Measurements from ENCODE around the gene GAB1. TPM values are rescaled to one million over a fixed set of nuclear protein-coding genes. Genes with fewer than 3 reads are reported as not detected.

Gene GAB1
- total RNA-seq, 1 experiment from 2014 or later = 5.9 TPM

- Mint-ChIP-seq H3K9me3 (ENCODE audit: unreplicated experiment) (no peaks in the 10 kb centered on the region), H3K27me3 (ENCODE audit: insufficient read depth, unreplicated experiment) (no peaks in the 10 kb centered on the region), H3K4me1 (ENCODE audit: insufficient read depth, unreplicated experiment) (no peaks in the 10 kb centered on the region), H3K36me3 (ENCODE audit: insufficient read depth, unreplicated experiment) (no peaks in the 10 kb centered on the region), H3K4me3 (ENCODE audit: unreplicated experiment) (no peak overlapping the region), H3K27ac (ENCODE audit: low read depth, unreplicated experiment) (no peak overlapping the region)
- CTCF ChIA-PET = no interaction called here
- BruUV-seq (replicated peaks) = no TSS peak
- intact Hi-C loops (cut with micrococcal nuclease) = no loop called here
- POLR2A ChIA-PET = interaction anchor here (1.6 kb wide), 1 partner anchor 9 kb away, joined by 4 read pairs; no protein-coding TSS in a partner anchor
- no peak for DNase-seq (ENCODE audit: unreplicated experiment)
- TF ChIP-seq CTCF (IDR thresholded peaks at IDR 0.05; ENCODE audit: unreplicated experiment) = no peak
These were observed 107.1 kb downstream of the GAB1 start for GRCh38 chr4:143443728-143444127.

GRCh38 chr4:143451186-143451585 is 114.5 kb downstream of the GAB1 start:
- no peaks in the 10 kb centered on the region for H3K4me1 Mint-ChIP-seq (ENCODE audit: insufficient read depth, unreplicated experiment)
- H3K27ac Mint-ChIP-seq (ENCODE audit: low read depth, unreplicated experiment) = no peak overlapping the region
- H3K4me3 Mint-ChIP-seq (ENCODE audit: unreplicated experiment) = no peak overlapping the region
- ChIA-PET CTCF (interaction anchor here (1.1 kb wide), 1 partner anchor 18 kb away, joined by 3 read pairs; no protein-coding TSS in a partner anchor), POLR2A (no interaction called here)
- no peaks in the 10 kb centered on the region for H3K27me3 Mint-ChIP-seq (ENCODE audit: insufficient read depth, unreplicated experiment)
- no peak for TF ChIP-seq CTCF (IDR thresholded peaks at IDR 0.05; ENCODE audit: unreplicated experiment)
- intact Hi-C loops (cut with micrococcal nuclease) = no loop called here
- H3K36me3 Mint-ChIP-seq (ENCODE audit: insufficient read depth, unreplicated experiment) = no peaks in the 10 kb centered on the region
- no TSS peak for BruUV-seq (replicated peaks)
- H3K9me3 Mint-ChIP-seq (ENCODE audit: unreplicated experiment) = no peaks in the 10 kb centered on the region
- no peak for DNase-seq (ENCODE audit: unreplicated experiment)

DNA sequence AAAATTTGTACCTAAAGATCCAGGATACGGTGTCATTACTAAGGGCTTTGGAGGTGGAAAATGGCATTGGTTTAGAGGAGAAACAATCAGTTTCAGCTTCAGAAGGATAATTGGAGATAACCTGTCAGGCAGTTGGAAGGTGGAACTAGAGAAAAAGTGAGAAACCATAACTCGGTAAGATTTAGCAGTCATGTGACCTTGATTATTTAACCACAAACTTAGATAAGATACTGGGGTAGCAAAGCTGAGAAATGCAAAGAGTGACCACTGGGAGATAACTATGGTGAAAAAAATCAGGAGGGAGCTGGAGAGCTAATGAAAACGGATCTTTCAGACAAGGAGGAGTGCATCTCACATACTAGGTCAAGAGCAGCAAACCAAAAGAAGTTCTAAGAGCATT is 118.5 kb downstream of the GAB1 start:
- Mint-ChIP-seq H3K27me3 (ENCODE audit: insufficient read depth, unreplicated experiment) (no peaks in the 10 kb centered on the region), H3K36me3 (ENCODE audit: insufficient read depth, unreplicated experiment) (peaks cover 9% of the 10 kb centered on the region), H3K9me3 (ENCODE audit: unreplicated experiment) (no peaks in the 10 kb centered on the region), H3K27ac (ENCODE audit: low read depth, unreplicated experiment) (no peak overlapping the region), H3K4me1 (ENCODE audit: insufficient read depth, unreplicated experiment) (no peaks in the 10 kb centered on the region), H3K4me3 (ENCODE audit: unreplicated experiment) (no peak overlapping the region)
- DNase-seq (ENCODE audit: unreplicated experiment) = no peak
- no peak for TF ChIP-seq CTCF (IDR thresholded peaks at IDR 0.05; ENCODE audit: unreplicated experiment)
- intact Hi-C loops (cut with micrococcal nuclease) = no loop called here
- no TSS peak for BruUV-seq (replicated peaks)
- ChIA-PET CTCF (interaction anchor here (0.8 kb wide), 1 partner anchor 112 kb away, joined by 3 read pairs; no protein-coding TSS in a partner anchor), POLR2A (no interaction called here)

GRCh38 chr4:143458966-143459365 is 122.3 kb downstream of the GAB1 start:
- H3K27ac Mint-ChIP-seq (ENCODE audit: low read depth, unreplicated experiment) = no peak overlapping the region
- H3K27me3 Mint-ChIP-seq (ENCODE audit: insufficient read depth, unreplicated experiment) = no peaks in the 10 kb centered on the region
- intact Hi-C loops (cut with micrococcal nuclease) = no loop called here
- no peak for DNase-seq (ENCODE audit: unreplicated experiment)
- no peaks in the 10 kb centered on the region for H3K9me3 Mint-ChIP-seq (ENCODE audit: unreplicated experiment)
- no peaks in the 10 kb centered on the region for H3K4me1 Mint-ChIP-seq (ENCODE audit: insufficient read depth, unreplicated experiment)
- peaks cover 26% of the 10 kb centered on the region for H3K36me3 Mint-ChIP-seq (ENCODE audit: insufficient read depth, unreplicated experiment)
- no peak overlapping the region for H3K4me3 Mint-ChIP-seq (ENCODE audit: unreplicated experiment)
- ChIA-PET POLR2A (no interaction called here), CTCF (no interaction called here)
- BruUV-seq (replicated peaks) = no TSS peak
- TF ChIP-seq CTCF (IDR thresholded peaks at IDR 0.05; ENCODE audit: unreplicated experiment) = no peak

All from MCF 10A (cell line).